Panc1 (cell line): ENCODE data around the gene CAMK2B. TPM values are rescaled to one million over a fixed set of nuclear protein-coding genes. Genes with fewer than 3 reads are reported as not detected.

Experiments used
- ATAC-seq: fragments of 200-7000 bp; cut with Tn5 transposase; 2 replicates; pipeline ENCODE4 v1.9.1; 2020; ENCODE audit warnings: mild to moderate bottlenecking, moderate library complexity
- BruUV-seq: library from RNA; stranded (reverse); fragments of 400-500 nt; replicated peaks from 2 replicates; lab custom pipeline; 2021; lab: Mats Ljungman, UMichigan
- CTCF ChIA-PET: fragments of 300-600 bp; sonication (Branson Sonifier 250); formaldehyde crosslinking; loops from one replicate; lab custom pipeline; 2022; ENCODE audit warnings: antibody characterized with exemption; lab: Charles Lee
- POLR2A ChIA-PET: fragments of 300-600 bp; sonication (Branson Sonifier 250); formaldehyde crosslinking; loops from one replicate; lab custom pipeline; 2022; ENCODE audit warnings: antibody characterized with exemption; lab: Charles Lee
- DNase-seq: peaks from one replicate; pipeline ENCODE4 v3.0.0-alpha.2; 2010; ENCODE audit warnings: low read depth, low spot score
- H3K27ac ChIP-seq: 2 replicates; pipeline ENCODE4 v1.5.1; 2011; ENCODE audit warnings: mild to moderate bottlenecking, low read length, inconsistent platforms
- H3K27me3 ChIP-seq: fragments of 200-500 bp; sonication (Bioruptor generic); 2 replicates; pipeline ENCODE4 v1.6.0; 2014; ENCODE audit warnings: low read length, inconsistent platforms; ENCODE audit not compliant: control insufficient read depth, insufficient read depth
- H3K36me3 ChIP-seq: fragments of 200-500 bp; sonication (Bioruptor generic); 2 replicates; pipeline ENCODE4 v1.5.1; 2014; ENCODE audit warnings: inconsistent platforms, mild to moderate bottlenecking, low read length, moderate library complexity; ENCODE audit not compliant: control insufficient read depth, insufficient read depth
- H3K4me1 ChIP-seq: 2 replicates; pipeline ENCODE4 v1.5.1; 2011; ENCODE audit warnings: inconsistent platforms, mild to moderate bottlenecking, low read length, moderate library complexity; ENCODE audit not compliant: control insufficient read depth, insufficient read depth
- H3K4me3 ChIP-seq, 2 experiments: 2 replicates each; pipeline ENCODE4 v1.5.1; 2011 to 2012; ENCODE audit warnings: low read depth in 2 of 2, low read length in 2 of 2, mild to moderate bottlenecking in 2 of 2, inconsistent platforms in 1 of 2, moderate library complexity in 1 of 2
- H3K9me3 ChIP-seq: fragments of 200-500 bp; sonication (Bioruptor generic); 2 replicates; pipeline ENCODE4 v1.5.1; 2014; ENCODE audit warnings: low read depth, mild to moderate bottlenecking, inconsistent platforms, low read length, moderate library complexity; ENCODE audit not compliant: control insufficient read depth, insufficient read depth
- POLR2AphosphoS5 ChIP-seq: IDR thresholded peaks from 2 replicates; pipeline ENCODE4 v1.6.1; 2012; ENCODE audit warnings: mild to moderate bottlenecking, low read depth, low read length, moderate library complexity
- SIN3A ChIP-seq: IDR thresholded peaks from 2 replicates; pipeline ENCODE4 v1.6.1; 2012; ENCODE audit warnings: low read depth, mild to moderate bottlenecking, low read length, moderate library complexity, borderline replicate concordance; ENCODE audit not compliant: insufficient read depth
- TCF7L2 ChIP-seq: IDR thresholded peaks from 2 replicates; pipeline ENCODE4 v1.6.1; 2011; ENCODE audit warnings: mild to moderate bottlenecking, low read depth, low read length, inconsistent platforms
- in situ Hi-C: cut with HindIII; loops from 2 replicates; pipeline ENCODE4 v1.10.0; 2016; ENCODE audit warnings: low sequenced_read_pairs, low pct_unique_long_range_greater_than_20kb
- intact Hi-C: fragments of 100-400 bp; cut with micrococcal nuclease; formaldehyde crosslinking; loops from one replicate; pipeline ENCODE4 v1.10.0; 2022; ENCODE audit not compliant: unreplicated experiment
- total RNA-seq: library from RNA; stranded (reverse); gene quantifications from one replicate; pipeline ENCODE4 v1.2.1, GENCODE V29; 2021; ENCODE audit not compliant: unreplicated experiment
- TF ChIP-seq, protein P1 (sequence below), 2 experiments: IDR thresholded peaks; 2 replicates each; pipeline ENCODE4 v1.6.1; 2011 to 2012; ENCODE audit warnings: low read depth in 2 of 2, control low read depth in 1 of 2, low read length in 1 of 2, mild to moderate bottlenecking in 1 of 2, moderate library complexity in 1 of 2; ENCODE audit not compliant: insufficient read depth in 1 of 2
- TF ChIP-seq, protein P2 (sequence below): fragments of 450-650 bp; IDR thresholded peaks from 2 replicates; pipeline ENCODE4 v1.5.1; 2017; ENCODE audit warnings: mild to moderate bottlenecking

Gene CAMK2B
- total RNA-seq, 1 experiment from 2014 or later = 0.26 TPM

DNA sequence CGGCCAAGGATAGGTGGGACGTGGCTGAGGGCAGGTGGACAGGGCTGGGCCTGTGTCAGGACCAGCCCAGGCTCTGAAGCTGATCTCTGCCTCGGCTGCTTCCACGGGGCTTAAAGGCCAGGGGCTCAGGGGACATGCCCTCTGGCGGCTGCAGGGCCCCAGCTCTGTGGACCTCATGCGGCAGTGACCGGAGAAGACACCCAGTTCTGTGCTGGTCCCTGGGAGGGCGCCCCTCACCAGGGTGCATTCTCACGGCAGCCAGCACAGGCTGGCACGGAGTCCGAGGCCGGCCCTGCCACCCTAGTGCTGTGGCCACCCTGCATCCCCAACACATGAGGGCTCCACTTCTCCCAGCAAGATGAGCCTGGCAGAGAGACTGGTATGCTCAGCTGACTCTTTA lies 94.3 kb downstream of the CAMK2B start:
- no TSS peak for BruUV-seq
- POLR2A ChIA-PET = no interaction called here
- Histone ChIP-seq H3K4me3 (no peak overlapping the region), H3K36me3 (no peaks in the 10 kb centered on the region), H3K27me3 (no peaks in the 10 kb centered on the region), H3K27ac (no peak overlapping the region), H3K4me1 (no peaks in the 10 kb centered on the region), H3K9me3 (no peaks in the 10 kb centered on the region)
- ATAC-seq (peak; percentile 7; the same call in 1 of the 2 replicates), DNase-seq (no peak)
- in situ Hi-C loops (no loop called here), intact Hi-C loops (no loop called here)
- TF ChIP-seq, protein P1, sequence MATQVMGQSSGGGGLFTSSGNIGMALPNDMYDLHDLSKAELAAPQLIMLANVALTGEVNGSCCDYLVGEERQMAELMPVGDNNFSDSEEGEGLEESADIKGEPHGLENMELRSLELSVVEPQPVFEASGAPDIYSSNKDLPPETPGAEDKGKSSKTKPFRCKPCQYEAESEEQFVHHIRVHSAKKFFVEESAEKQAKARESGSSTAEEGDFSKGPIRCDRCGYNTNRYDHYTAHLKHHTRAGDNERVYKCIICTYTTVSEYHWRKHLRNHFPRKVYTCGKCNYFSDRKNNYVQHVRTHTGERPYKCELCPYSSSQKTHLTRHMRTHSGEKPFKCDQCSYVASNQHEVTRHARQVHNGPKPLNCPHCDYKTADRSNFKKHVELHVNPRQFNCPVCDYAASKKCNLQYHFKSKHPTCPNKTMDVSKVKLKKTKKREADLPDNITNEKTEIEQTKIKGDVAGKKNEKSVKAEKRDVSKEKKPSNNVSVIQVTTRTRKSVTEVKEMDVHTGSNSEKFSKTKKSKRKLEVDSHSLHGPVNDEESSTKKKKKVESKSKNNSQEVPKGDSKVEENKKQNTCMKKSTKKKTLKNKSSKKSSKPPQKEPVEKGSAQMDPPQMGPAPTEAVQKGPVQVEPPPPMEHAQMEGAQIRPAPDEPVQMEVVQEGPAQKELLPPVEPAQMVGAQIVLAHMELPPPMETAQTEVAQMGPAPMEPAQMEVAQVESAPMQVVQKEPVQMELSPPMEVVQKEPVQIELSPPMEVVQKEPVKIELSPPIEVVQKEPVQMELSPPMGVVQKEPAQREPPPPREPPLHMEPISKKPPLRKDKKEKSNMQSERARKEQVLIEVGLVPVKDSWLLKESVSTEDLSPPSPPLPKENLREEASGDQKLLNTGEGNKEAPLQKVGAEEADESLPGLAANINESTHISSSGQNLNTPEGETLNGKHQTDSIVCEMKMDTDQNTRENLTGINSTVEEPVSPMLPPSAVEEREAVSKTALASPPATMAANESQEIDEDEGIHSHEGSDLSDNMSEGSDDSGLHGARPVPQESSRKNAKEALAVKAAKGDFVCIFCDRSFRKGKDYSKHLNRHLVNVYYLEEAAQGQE (IDR thresholded peaks at IDR 0.05; ENCODE audit: insufficient read depth in 1 of 2, low read depth in 2 of 2, low read length in 1 of 2) = no peak
- no peak for TF ChIP-seq POLR2AphosphoS5
- TF ChIP-seq TCF7L2 = no peak
- TF ChIP-seq, protein P2, sequence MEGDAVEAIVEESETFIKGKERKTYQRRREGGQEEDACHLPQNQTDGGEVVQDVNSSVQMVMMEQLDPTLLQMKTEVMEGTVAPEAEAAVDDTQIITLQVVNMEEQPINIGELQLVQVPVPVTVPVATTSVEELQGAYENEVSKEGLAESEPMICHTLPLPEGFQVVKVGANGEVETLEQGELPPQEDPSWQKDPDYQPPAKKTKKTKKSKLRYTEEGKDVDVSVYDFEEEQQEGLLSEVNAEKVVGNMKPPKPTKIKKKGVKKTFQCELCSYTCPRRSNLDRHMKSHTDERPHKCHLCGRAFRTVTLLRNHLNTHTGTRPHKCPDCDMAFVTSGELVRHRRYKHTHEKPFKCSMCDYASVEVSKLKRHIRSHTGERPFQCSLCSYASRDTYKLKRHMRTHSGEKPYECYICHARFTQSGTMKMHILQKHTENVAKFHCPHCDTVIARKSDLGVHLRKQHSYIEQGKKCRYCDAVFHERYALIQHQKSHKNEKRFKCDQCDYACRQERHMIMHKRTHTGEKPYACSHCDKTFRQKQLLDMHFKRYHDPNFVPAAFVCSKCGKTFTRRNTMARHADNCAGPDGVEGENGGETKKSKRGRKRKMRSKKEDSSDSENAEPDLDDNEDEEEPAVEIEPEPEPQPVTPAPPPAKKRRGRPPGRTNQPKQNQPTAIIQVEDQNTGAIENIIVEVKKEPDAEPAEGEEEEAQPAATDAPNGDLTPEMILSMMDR = no peak; the same call in 1 of the 2 replicates
- no peak for TF ChIP-seq SIN3A
- CTCF ChIA-PET = interaction anchor here (0.7 kb wide), 1 partner anchor 22 kb away, joined by 3 read pairs; no protein-coding TSS in a partner anchor

GRCh38 chr7:44230286-44230685 lies 95.1 kb downstream of the CAMK2B start:
- POLR2A ChIA-PET = no interaction called here
- no peak for TF ChIP-seq TCF7L2
- no peak for TF ChIP-seq POLR2AphosphoS5
- TF ChIP-seq, protein P2 = no peak
- TF ChIP-seq, protein P1 (IDR thresholded peaks at IDR 0.05; ENCODE audit: insufficient read depth in 1 of 2, low read depth in 2 of 2, low read length in 1 of 2) = no peak
- ATAC-seq (no peak), DNase-seq (no peak)
- Histone ChIP-seq H3K4me1 (no peaks in the 10 kb centered on the region), H3K27ac (no peak overlapping the region), H3K9me3 (no peaks in the 10 kb centered on the region), H3K27me3 (no peaks in the 10 kb centered on the region), H3K4me3 (no peak overlapping the region), H3K36me3 (no peaks in the 10 kb centered on the region)
- intact Hi-C loops (no loop called here), in situ Hi-C loops (no loop called here)
- CTCF ChIA-PET = no interaction called here
- no TSS peak for BruUV-seq
